HepG2 (cell line): Measurements from ENCODE around the gene ZFAND3. TPM values are rescaled to one million over a fixed set of nuclear protein-coding genes. Genes with fewer than 3 reads are reported as not detected.

Source experiments
- ARID5B ChIP-seq: IDR thresholded peaks from 2 replicates; pipeline ENCODE4 v1.4.0; 2020; ENCODE audit warnings: mild to moderate bottlenecking, missing genetic modification reagents
- HOXD1 ChIP-seq: sonication (generic); formaldehyde crosslinking; IDR thresholded peaks from 2 replicates; pipeline ENCODE4 v1.5.0; 2020; ENCODE audit warnings: missing genetic modification reagents
- NR0B2 ChIP-seq: sonication (generic); formaldehyde crosslinking; IDR thresholded peaks from 2 replicates; pipeline ENCODE4 v1.4.0; 2020; ENCODE audit warnings: mild to moderate bottlenecking, missing genetic modification reagents
- RARA ChIP-seq: IDR thresholded peaks from 2 replicates; pipeline ENCODE4 v1.6.1; 2016; ENCODE audit warnings: missing genetic modification reagents, missing compliant biosample characterization
- RORA ChIP-seq: sonication (generic); formaldehyde crosslinking; IDR thresholded peaks from 2 replicates; pipeline ENCODE4 v1.5.0; 2020; ENCODE audit warnings: mild to moderate bottlenecking, missing genetic modification reagents, moderate library complexity
- SP4 ChIP-seq: sonication (generic); formaldehyde crosslinking; IDR thresholded peaks from 2 replicates; pipeline ENCODE4 v1.8.1; 2023; ENCODE audit warnings: mild to moderate bottlenecking, missing genetic modification reagents
- ZNF674 ChIP-seq: sonication (generic); formaldehyde crosslinking; IDR thresholded peaks from 2 replicates; pipeline ENCODE4 v1.5.0; 2020; ENCODE audit warnings: low read depth, mild to moderate bottlenecking, missing genetic modification reagents
- ZNF687 ChIP-seq: sonication (generic); formaldehyde crosslinking; IDR thresholded peaks from 2 replicates; pipeline ENCODE4 v1.5.1; 2020; ENCODE audit warnings: mild to moderate bottlenecking, missing genetic modification reagents, moderate library complexity
- polyA plus RNA-seq, 8 experiments: library from polyadenylated mRNA; depleted of rRNA in 3 of 8; stranded (reverse) in 7 of 8; unstranded in 1 of 8; fragments of >200 nt; fragmentation: Illumina TruSeq in 4 of 8; extraction: Trizol in 4 of 8; gene quantifications; 2 replicates each; pipeline versions ENCODE4 v1.2.1 to v1.2.3, GENCODE V29; 2011 to 2016; ENCODE audit warnings: low read depth in 4 of 8, missing spikeins in 1 of 8, mixed read lengths in 1 of 8; ENCODE audit not compliant: insufficient read depth in 1 of 8
- total RNA-seq, 5 experiments: library from RNA; depleted of rRNA; stranded (reverse); fragments of >200 nt; fragmentation: Illumina TruSeq; extraction: Trizol; gene quantifications; 2 replicates each; pipeline ENCODE4 v1.2.3, GENCODE V29; 2016; ENCODE audit warnings: low read depth in 1 of 5
- TF ChIP-seq, protein P1 (sequence below): sonication (generic); formaldehyde crosslinking; IDR thresholded peaks from 2 replicates; pipeline ENCODE4 v1.5.0; 2020; ENCODE audit warnings: mild to moderate bottlenecking, missing genetic modification reagents
- TF ChIP-seq, protein P2 (sequence below), 2 experiments: sonication (generic) in 1 of 2; formaldehyde crosslinking in 1 of 2; IDR thresholded peaks; 2 replicates each; pipeline versions ENCODE4 v1.6.1 to v1.9.0; 2014 to 2022; ENCODE audit warnings: antibody characterized with exemption in 1 of 2, borderline replicate concordance in 1 of 2, inconsistent platforms in 1 of 2, low read depth in 1 of 2, missing genetic modification reagents in 1 of 2

The ZFAND3 gene
- total and polyA plus RNA-seq, 2 of the 13 experiments (the other 11 are each of a cell fraction or from before 2014, with no cell fraction given) = 16.4 to 17.1 TPM

DNA sequence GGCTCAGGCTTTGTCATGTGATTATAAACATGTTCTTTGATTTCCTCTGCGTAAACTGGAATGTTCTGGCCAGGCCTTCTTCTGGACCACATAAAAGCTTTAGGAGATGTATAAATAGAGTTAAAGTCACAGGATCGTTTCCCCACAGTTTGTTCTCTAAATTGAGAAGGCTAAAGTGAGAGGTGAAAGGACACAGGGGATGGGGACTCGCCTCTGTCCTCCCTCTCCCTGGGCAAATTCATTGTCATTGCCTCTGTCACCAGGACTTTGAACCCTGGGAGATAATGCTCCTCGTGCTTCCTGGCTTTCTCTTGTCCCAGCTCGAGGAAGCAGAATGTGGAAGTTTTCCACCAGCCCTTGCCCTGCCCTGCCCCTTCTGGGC, 20.3 kb upstream of the ZFAND3 start (continued):
- TF ChIP-seq, protein P1, sequence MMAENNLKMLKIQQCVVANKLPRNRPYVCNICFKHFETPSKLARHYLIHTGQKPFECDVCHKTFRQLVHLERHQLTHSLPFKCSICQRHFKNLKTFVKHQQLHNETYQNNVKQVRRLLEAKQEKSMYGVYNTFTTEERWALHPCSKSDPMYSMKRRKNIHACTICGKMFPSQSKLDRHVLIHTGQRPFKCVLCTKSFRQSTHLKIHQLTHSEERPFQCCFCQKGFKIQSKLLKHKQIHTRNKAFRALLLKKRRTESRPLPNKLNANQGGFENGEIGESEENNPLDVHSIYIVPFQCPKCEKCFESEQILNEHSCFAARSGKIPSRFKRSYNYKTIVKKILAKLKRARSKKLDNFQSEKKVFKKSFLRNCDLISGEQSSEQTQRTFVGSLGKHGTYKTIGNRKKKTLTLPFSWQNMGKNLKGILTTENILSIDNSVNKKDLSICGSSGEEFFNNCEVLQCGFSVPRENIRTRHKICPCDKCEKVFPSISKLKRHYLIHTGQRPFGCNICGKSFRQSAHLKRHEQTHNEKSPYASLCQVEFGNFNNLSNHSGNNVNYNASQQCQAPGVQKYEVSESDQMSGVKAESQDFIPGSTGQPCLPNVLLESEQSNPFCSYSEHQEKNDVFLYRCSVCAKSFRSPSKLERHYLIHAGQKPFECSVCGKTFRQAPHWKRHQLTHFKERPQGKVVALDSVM = peak; percentile 65; the same call in 1 of the 2 replicates
- TF ChIP-seq ZNF687 (CRISPR knock-in tag) = peak; percentile 39; the same call in 1 of the 2 replicates
- TF ChIP-seq NR0B2 (CRISPR knock-in tag) = peak; percentile 82
- peak; percentile 90 for TF ChIP-seq RARA (CRISPR knock-in tag)
- TF ChIP-seq SP4 (CRISPR knock-in tag) = peak; percentile 47; the same call in 1 of the 2 replicates
- no peak for TF ChIP-seq ZNF674 (CRISPR knock-in tag)
- TF ChIP-seq HOXD1 (CRISPR knock-in tag) = peak; percentile 66; the same call in 1 of the 2 replicates
- TF ChIP-seq, protein P2, sequence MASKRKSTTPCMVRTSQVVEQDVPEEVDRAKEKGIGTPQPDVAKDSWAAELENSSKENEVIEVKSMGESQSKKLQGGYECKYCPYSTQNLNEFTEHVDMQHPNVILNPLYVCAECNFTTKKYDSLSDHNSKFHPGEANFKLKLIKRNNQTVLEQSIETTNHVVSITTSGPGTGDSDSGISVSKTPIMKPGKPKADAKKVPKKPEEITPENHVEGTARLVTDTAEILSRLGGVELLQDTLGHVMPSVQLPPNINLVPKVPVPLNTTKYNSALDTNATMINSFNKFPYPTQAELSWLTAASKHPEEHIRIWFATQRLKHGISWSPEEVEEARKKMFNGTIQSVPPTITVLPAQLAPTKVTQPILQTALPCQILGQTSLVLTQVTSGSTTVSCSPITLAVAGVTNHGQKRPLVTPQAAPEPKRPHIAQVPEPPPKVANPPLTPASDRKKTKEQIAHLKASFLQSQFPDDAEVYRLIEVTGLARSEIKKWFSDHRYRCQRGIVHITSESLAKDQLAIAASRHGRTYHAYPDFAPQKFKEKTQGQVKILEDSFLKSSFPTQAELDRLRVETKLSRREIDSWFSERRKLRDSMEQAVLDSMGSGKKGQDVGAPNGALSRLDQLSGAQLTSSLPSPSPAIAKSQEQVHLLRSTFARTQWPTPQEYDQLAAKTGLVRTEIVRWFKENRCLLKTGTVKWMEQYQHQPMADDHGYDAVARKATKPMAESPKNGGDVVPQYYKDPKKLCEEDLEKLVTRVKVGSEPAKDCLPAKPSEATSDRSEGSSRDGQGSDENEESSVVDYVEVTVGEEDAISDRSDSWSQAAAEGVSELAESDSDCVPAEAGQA (IDR thresholded peaks at IDR 0.05; ENCODE audit: low read depth) = no peak; the same call in 1 of the 2 replicates
- TF ChIP-seq, protein P2 (CRISPR knock-in tag; IDR thresholded peaks at IDR 0.05; ENCODE audit: borderline replicate concordance) = no peak
- peak; percentile 96 for TF ChIP-seq ARID5B (CRISPR knock-in tag)
- TF ChIP-seq RORA (CRISPR knock-in tag) = no peak
